GM18511 (cell line): Measurements from ENCODE around the gene C10orf67.

Experiments
- ATAC-seq: cut with Tn5 transposase; IDR thresholded peaks from one replicate; pipeline ENCODE4 v1.9.1; 2021; ENCODE audit warnings: mild to moderate bottlenecking, moderate library complexity; ENCODE audit not compliant: unreplicated experiment

Gene C10orf67

GRCh38 chr10:23174074-23174976 lies 170.3 kb downstream of the C10orf67 start:
- no peak for ATAC-seq

GRCh38 chr10:23173214-23174073 lies 171.2 kb downstream of the C10orf67 start:
- no peak for ATAC-seq

GRCh38 chr10:23172429-23173213 lies 172.0 kb downstream of the C10orf67 start:
- no peak for ATAC-seq

GRCh38 chr10:23171232-23171876 lies 173.2 kb downstream of the C10orf67 start:
- ATAC-seq = no peak

- ATAC-seq = peak; percentile 67
These were observed 186.2 kb downstream of the C10orf67 start for GRCh38 chr10:23158370-23158769.

- peak; percentile 77 for ATAC-seq
These were observed 186.8 kb downstream of the C10orf67 start for GRCh38 chr10:23157691-23158369.

- peak; percentile 62 for ATAC-seq
These were observed 187.3 kb downstream of the C10orf67 start for GRCh38 chr10:23157239-23157681.

- ATAC-seq = no peak
These were observed 188.0 kb downstream of the C10orf67 start for GRCh38 chr10:23156447-23157150.

GRCh38 chr10:23155169-23155568 lies 189.4 kb downstream of the C10orf67 start:
- ATAC-seq = no peak
